K562 (cell line): Measurements from ENCODE around the gene OR2AJ1.

ENCODE experiments used
- BHLHE40 ChIP-seq: IDR thresholded peaks from 2 replicates; pipeline ENCODE4 v1.6.1; 2011; ENCODE audit warnings: low read length, improper control_type of control experiment
- MAFK ChIP-seq: IDR thresholded peaks from 2 replicates; pipeline ENCODE4 v1.6.1; 2011; ENCODE audit warnings: low read length, improper control_type of control experiment
- POLR2AphosphoS5 ChIP-seq: IDR thresholded peaks from 2 replicates; pipeline ENCODE4 v1.6.1; 2011; ENCODE audit warnings: mild to moderate bottlenecking, low read depth, low read length, moderate library complexity; ENCODE audit not compliant: control insufficient read depth, insufficient read depth
- RFX1 ChIP-seq: fragments of 450-650 bp; IDR thresholded peaks from 2 replicates; pipeline ENCODE4 v1.6.1; 2016; ENCODE audit warnings: mild to moderate bottlenecking, moderate library complexity

- TF ChIP-seq BHLHE40 (no peak), MAFK (no peak), RFX1 (no peak), POLR2AphosphoS5 (no peak)
These were observed 9.3 kb downstream of the OR2AJ1 start for GRCh38 chr1:247933989-247934388.
